GM12878 (cell line): Measurements from ENCODE around the gene ZNF181. TPM values are rescaled to one million over a fixed set of nuclear protein-coding genes. Genes with fewer than 3 reads are reported as not detected.
A peak's percentile ranks its signal among the peaks of the same experiment; 100 is the strongest.

Experiments used
- CUX1 ChIP-seq: IDR thresholded peaks from 2 replicates; pipeline ENCODE4 v1.6.1; 2012; ENCODE audit warnings: improper control_type of control experiment, low read depth, low read length; ENCODE audit not compliant: insufficient replicate concordance
- E4F1 ChIP-seq: fragments of 450-650 bp; IDR thresholded peaks from 2 replicates; pipeline ENCODE4 v1.6.1; 2018; ENCODE audit warnings: borderline replicate concordance, mild to moderate bottlenecking; ENCODE audit not compliant: partially characterized antibody
- EGR1 ChIP-seq, 2 experiments: IDR thresholded peaks; 1 replicate in 1 of 2; 2 replicates in 1 of 2; pipeline ENCODE4 v1.6.1; 2011 to 2012; ENCODE audit warnings: low read depth in 2 of 2, low read length in 2 of 2, borderline replicate concordance in 1 of 2, mild to moderate bottlenecking in 1 of 2, moderate library complexity in 1 of 2
- ELK1 ChIP-seq: IDR thresholded peaks from 2 replicates; pipeline ENCODE4 v1.6.1; 2012; ENCODE audit warnings: low read depth, low read length, improper control_type of control experiment
- IKZF2 ChIP-seq, 2 experiments: fragments of 450-650 bp; IDR thresholded peaks; 2 replicates each; pipeline ENCODE4 v1.6.1; 2017; ENCODE audit warnings: mild to moderate bottlenecking in 2 of 2, moderate library complexity in 2 of 2
- IRF5 ChIP-seq: fragments of 450-650 bp; IDR thresholded peaks from 2 replicates; pipeline ENCODE4 v1.6.1; 2017; ENCODE audit warnings: borderline replicate concordance
- KAT2A ChIP-seq: conservative IDR thresholded peaks from 2 replicates; pipeline ENCODE4 v1.6.1; 2011; ENCODE audit warnings: low read depth, low read length; ENCODE audit not compliant: control insufficient read depth
- MTA2 ChIP-seq: fragments of 450-650 bp; IDR thresholded peaks from 2 replicates; pipeline ENCODE4 v1.6.1; 2016; ENCODE audit warnings: low read depth, mild to moderate bottlenecking, moderate library complexity
- NR2C1 ChIP-seq: fragments of 450-650 bp; IDR thresholded peaks from 2 replicates; pipeline ENCODE4 v1.6.1; 2017; ENCODE audit warnings: antibody characterized with exemption, mild to moderate bottlenecking, moderate library complexity
- POLR2A ChIP-seq: IDR thresholded peaks from 2 replicates; pipeline ENCODE4 v1.6.1; 2011; ENCODE audit warnings: low read depth, mild to moderate bottlenecking, low read length
- RUNX3 ChIP-seq: IDR thresholded peaks from 2 replicates; pipeline ENCODE4 v1.6.1; 2012; ENCODE audit warnings: low read length, inconsistent platforms
- SREBF2 ChIP-seq: IDR thresholded peaks from 2 replicates; pipeline ENCODE4 v1.6.1; 2012; ENCODE audit warnings: mild to moderate bottlenecking, low read length
- ZBTB4 ChIP-seq: fragments of 450-650 bp; formaldehyde crosslinking; IDR thresholded peaks from 2 replicates; pipeline ENCODE4 v1.4.0; 2022; ENCODE audit warnings: mild to moderate bottlenecking, moderate library complexity
- polyA plus RNA-seq, 11 experiments: library from polyadenylated mRNA; depleted of rRNA in 4 of 11; unstranded in 6 of 11; stranded (reverse) in 5 of 11; fragments of >200 nt; fragmentation: Nextera tagmentation in 4 of 11; fragmentation: Illumina TruSeq in 1 of 11; extraction: Ambion mirVana in 4 of 11; extraction: Trizol in 1 of 11; gene quantifications; 1 replicate in 1 of 11; 2 replicates in 10 of 11; pipeline versions ENCODE4 v1.2.1 to v1.2.3, GENCODE V29; 2011 to 2016; ENCODE audit warnings: inconsistent platforms in 2 of 11, missing spikeins in 2 of 11, low read depth in 1 of 11
- total RNA-seq, 4 experiments: library from RNA; depleted of rRNA in 3 of 4; stranded (reverse); fragments of >200 nt in 3 of 4; fragmentation: Illumina TruSeq in 1 of 4; extraction: Trizol in 1 of 4; gene quantifications; 2 replicates each; pipeline versions ENCODE4 v1.2.1 to v1.2.3, GENCODE V29; 2013 to 2021

The ZNF181 gene
- total and polyA plus RNA-seq, 10 of the 15 experiments (the other 5 are each of a cell fraction or from before 2014, with no cell fraction given), result 2.1 to 10.3 (median 8.1) TPM

GRCh38 chr19:34733746-34734536 is at the start of gene ZNF181 (continued):
- TF ChIP-seq E4F1, result no peak
- no peak for TF ChIP-seq SREBF2
- TF ChIP-seq IKZF2 (IDR thresholded peaks at IDR 0.05), result peak; percentile 79 to 81
- peak; percentile 86 for TF ChIP-seq NR2C1
- no peak for TF ChIP-seq ZBTB4 (CRISPR knock-in tag)
- no peak; a peak in 1 of 3 replicates for TF ChIP-seq EGR1 (IDR thresholded peaks at IDR 0.05; ENCODE audit: borderline replicate concordance in 1 of 2, low read depth in 2 of 2, low read length in 2 of 2)
- peak; percentile 29 for TF ChIP-seq MTA2
- no peak for TF ChIP-seq IRF5
- peak; percentile 90 for TF ChIP-seq RUNX3
- TF ChIP-seq KAT2A, result no peak
- peak; percentile 88 for TF ChIP-seq POLR2A
- peak; percentile 27; the same call in 1 of the 2 replicates for TF ChIP-seq ELK1
- no peak for TF ChIP-seq CUX1
